Thyroid gland (tissue), 4 donors: Measurements from ENCODE around the gene LRMDA.

Source experiments
- CTCF ChIP-seq, 6 experiments: fragments of 200-600 bp in 3 of 6; fragments of 450-650 bp in 3 of 6; sonication (generic) in 3 of 6; IDR thresholded peaks; one replicate each; pipeline ENCODE4 v1.5.1; 2016 to 2019; ENCODE audit warnings: antibody characterized with exemption in 6 of 6, mild to moderate bottlenecking in 2 of 6, inconsistent platforms in 1 of 6, moderate library complexity in 1 of 6
- POLR2A ChIP-seq, 2 donors: fragments of 450-650 bp; IDR thresholded peaks; one replicate each; pipeline ENCODE4 v1.6.1; 2017; ENCODE audit warnings: antibody characterized with exemption in 2 of 2, mild to moderate bottlenecking in 2 of 2, moderate library complexity in 1 of 2

- no peak for TF ChIP-seq CTCF (IDR thresholded peaks at IDR 0.05)
- no peak for TF ChIP-seq POLR2A (IDR thresholded peaks at IDR 0.05)
Measured at GRCh38 chr10:76433161-76434005, 1002.0 kb downstream of the LRMDA start.
